ENCODE measurements around the gene CTLA4.

Gene CTLA4

GRCh38 chr2:203889542-203889941, 22.0 kb downstream of the CTLA4 start:
- Histone ChIP-seq H3K9me3 (ENCODE audit: control insufficient read depth, low read length) (no peaks in the 10 kb centered on the region), H3K4me3 (ENCODE audit: insufficient read depth, low read depth, low read length) (no peak overlapping the region), H3K4me1 (ENCODE audit: control insufficient read depth, insufficient read depth, low read length) (no peaks in the 10 kb centered on the region), H3K27me3 (ENCODE audit: control insufficient read depth, insufficient read depth, low read length, poor library complexity, severe bottlenecking) (no peaks in the 10 kb centered on the region), H3K36me3 (ENCODE audit: control insufficient read depth, insufficient read depth, low read length) (no peaks in the 10 kb centered on the region), H3K27ac (ENCODE audit: insufficient read depth, low read depth, low read length, poor library complexity, severe bottlenecking) (no peak overlapping the region)
- 93 to 100% methylated on average over 1 of the region's 1 CpG for WGBS, 2 experiments

DNA sequence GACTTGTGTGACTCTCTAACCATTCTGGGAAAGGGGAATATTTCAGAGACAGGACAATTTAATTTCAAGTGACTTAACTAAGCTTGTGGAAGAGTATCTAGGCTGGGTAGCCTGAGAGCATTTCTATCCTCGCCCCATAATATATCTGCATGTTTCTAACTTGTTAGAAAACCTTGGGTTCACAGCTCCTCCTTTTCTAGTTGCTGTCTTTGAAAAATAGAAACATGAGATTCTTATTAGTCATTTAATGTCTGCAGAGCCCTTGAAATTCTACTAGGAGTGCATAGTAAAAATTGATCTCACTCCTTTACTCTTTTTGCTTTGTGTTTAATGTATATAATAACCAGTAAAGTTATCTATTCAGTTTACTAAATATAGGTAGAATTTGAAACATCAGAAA, 22.4 kb downstream of the CTLA4 start:
- H3K27ac ChIP-seq (ENCODE audit: insufficient read depth, low read depth, low read length, poor library complexity, severe bottlenecking), result no peak overlapping the region
- no peaks in the 10 kb centered on the region for H3K4me1 ChIP-seq (ENCODE audit: control insufficient read depth, insufficient read depth, low read length)
- no peaks in the 10 kb centered on the region for H3K27me3 ChIP-seq (ENCODE audit: control insufficient read depth, insufficient read depth, low read length, poor library complexity, severe bottlenecking)
- H3K9me3 ChIP-seq (ENCODE audit: control insufficient read depth, low read length), result no peaks in the 10 kb centered on the region
- 78 to 90% methylated on average over 1 of the region's 1 CpG for WGBS, 2 experiments
- H3K36me3 ChIP-seq (ENCODE audit: control insufficient read depth, insufficient read depth, low read length), result no peaks in the 10 kb centered on the region
- no peak overlapping the region for H3K4me3 ChIP-seq (ENCODE audit: insufficient read depth, low read depth, low read length)

GRCh38 chr2:203890733-203891132, 23.2 kb downstream of the CTLA4 start:
- 91 to 93% methylated on average over 1 of the region's 1 CpG for WGBS, 2 experiments
- no peak overlapping the region for H3K4me3 ChIP-seq (ENCODE audit: insufficient read depth, low read depth, low read length)
- no peaks in the 10 kb centered on the region for H3K27me3 ChIP-seq (ENCODE audit: control insufficient read depth, insufficient read depth, low read length, poor library complexity, severe bottlenecking)
- H3K9me3 ChIP-seq (ENCODE audit: control insufficient read depth, low read length), result no peaks in the 10 kb centered on the region
- no peaks in the 10 kb centered on the region for H3K36me3 ChIP-seq (ENCODE audit: control insufficient read depth, insufficient read depth, low read length)
- no peaks in the 10 kb centered on the region for H3K4me1 ChIP-seq (ENCODE audit: control insufficient read depth, insufficient read depth, low read length)
- no peak overlapping the region for H3K27ac ChIP-seq (ENCODE audit: insufficient read depth, low read depth, low read length, poor library complexity, severe bottlenecking)

DNA sequence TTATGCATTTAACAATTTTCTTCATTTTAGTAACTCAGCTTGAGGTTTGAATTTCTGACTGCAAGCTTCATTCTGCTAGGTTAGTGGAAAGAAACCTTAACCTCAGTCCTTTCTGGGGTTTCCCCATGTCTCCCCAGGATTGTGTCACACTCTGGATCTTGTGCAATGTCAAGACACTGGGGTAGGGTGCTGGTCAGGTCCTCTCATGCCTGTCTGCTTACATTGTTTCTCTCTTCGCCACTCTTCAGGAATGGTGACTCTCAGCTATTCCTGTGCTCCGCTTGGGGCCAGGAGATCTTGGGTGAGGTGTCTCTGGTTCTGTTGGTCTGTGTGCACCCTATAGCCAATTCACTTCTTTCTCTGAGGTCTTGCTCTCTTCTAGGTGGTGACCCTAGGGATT, 23.9 kb downstream of the CTLA4 start:
- no peak overlapping the region for H3K4me3 ChIP-seq (ENCODE audit: insufficient read depth, low read depth, low read length)
- no peaks in the 10 kb centered on the region for H3K9me3 ChIP-seq (ENCODE audit: control insufficient read depth, low read length)
- 96 to 100% methylated on average over 2 of the region's 2 CpGs for WGBS, 2 experiments
- H3K36me3 ChIP-seq (ENCODE audit: control insufficient read depth, insufficient read depth, low read length), result no peaks in the 10 kb centered on the region
- no peaks in the 10 kb centered on the region for H3K27me3 ChIP-seq (ENCODE audit: control insufficient read depth, insufficient read depth, low read length, poor library complexity, severe bottlenecking)
- H3K4me1 ChIP-seq (ENCODE audit: control insufficient read depth, insufficient read depth, low read length), result no peaks in the 10 kb centered on the region
- H3K27ac ChIP-seq (ENCODE audit: insufficient read depth, low read depth, low read length, poor library complexity, severe bottlenecking), result no peak overlapping the region

- Histone ChIP-seq H3K4me3 (ENCODE audit: insufficient read depth, low read depth, low read length) (no peak overlapping the region), H3K36me3 (ENCODE audit: control insufficient read depth, insufficient read depth, low read length) (no peaks in the 10 kb centered on the region), H3K4me1 (ENCODE audit: control insufficient read depth, insufficient read depth, low read length) (no peaks in the 10 kb centered on the region), H3K27ac (ENCODE audit: insufficient read depth, low read depth, low read length, poor library complexity, severe bottlenecking) (no peak overlapping the region), H3K27me3 (ENCODE audit: control insufficient read depth, insufficient read depth, low read length, poor library complexity, severe bottlenecking) (no peaks in the 10 kb centered on the region), H3K9me3 (ENCODE audit: control insufficient read depth, low read length) (no peaks in the 10 kb centered on the region)
- WGBS, 2 experiments, result 91 to 94% methylated on average over 4 of the region's 4 CpGs
These were observed 24.6 kb downstream of the CTLA4 start for GRCh38 chr2:203892207-203892606.

- Histone ChIP-seq H3K9me3 (ENCODE audit: control insufficient read depth, low read length) (no peaks in the 10 kb centered on the region), H3K4me3 (ENCODE audit: insufficient read depth, low read depth, low read length) (no peak overlapping the region), H3K27me3 (ENCODE audit: control insufficient read depth, insufficient read depth, low read length, poor library complexity, severe bottlenecking) (no peaks in the 10 kb centered on the region), H3K4me1 (ENCODE audit: control insufficient read depth, insufficient read depth, low read length) (no peaks in the 10 kb centered on the region), H3K36me3 (ENCODE audit: control insufficient read depth, insufficient read depth, low read length) (no peaks in the 10 kb centered on the region), H3K27ac (ENCODE audit: insufficient read depth, low read depth, low read length, poor library complexity, severe bottlenecking) (no peak overlapping the region)
These were observed 25.8 kb downstream of the CTLA4 start for GRCh38 chr2:203893401-203893800.

DNA sequence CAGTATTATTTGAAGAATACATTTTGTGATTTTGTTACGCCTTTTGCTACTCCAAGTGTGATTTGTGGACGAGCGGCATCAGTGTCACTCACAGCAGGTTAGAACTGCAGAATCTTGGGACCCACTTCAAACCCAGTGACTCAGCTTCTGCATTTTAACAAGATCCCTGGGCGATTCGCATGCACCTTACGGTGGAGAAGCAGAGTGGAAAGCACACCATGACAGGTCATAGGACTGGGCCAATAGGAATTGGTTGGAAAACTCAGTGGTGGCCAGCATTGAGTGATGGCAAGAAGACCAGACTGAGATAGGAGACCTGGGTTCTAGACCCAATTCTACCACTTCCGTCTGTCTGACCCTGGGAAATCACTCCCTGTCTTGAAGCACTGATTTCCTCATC, 26.3 kb downstream of the CTLA4 start:
- WGBS, 2 experiments, result 94 to 96% methylated on average over 7 of the region's 7 CpGs
- H3K4me1 ChIP-seq (ENCODE audit: control insufficient read depth, insufficient read depth, low read length), result no peaks in the 10 kb centered on the region
- no peaks in the 10 kb centered on the region for H3K36me3 ChIP-seq (ENCODE audit: control insufficient read depth, insufficient read depth, low read length)
- no peaks in the 10 kb centered on the region for H3K27me3 ChIP-seq (ENCODE audit: control insufficient read depth, insufficient read depth, low read length, poor library complexity, severe bottlenecking)
- no peak overlapping the region for H3K27ac ChIP-seq (ENCODE audit: insufficient read depth, low read depth, low read length, poor library complexity, severe bottlenecking)
- no peaks in the 10 kb centered on the region for H3K9me3 ChIP-seq (ENCODE audit: control insufficient read depth, low read length)
- H3K4me3 ChIP-seq (ENCODE audit: insufficient read depth, low read depth, low read length), result no peak overlapping the region

DNA sequence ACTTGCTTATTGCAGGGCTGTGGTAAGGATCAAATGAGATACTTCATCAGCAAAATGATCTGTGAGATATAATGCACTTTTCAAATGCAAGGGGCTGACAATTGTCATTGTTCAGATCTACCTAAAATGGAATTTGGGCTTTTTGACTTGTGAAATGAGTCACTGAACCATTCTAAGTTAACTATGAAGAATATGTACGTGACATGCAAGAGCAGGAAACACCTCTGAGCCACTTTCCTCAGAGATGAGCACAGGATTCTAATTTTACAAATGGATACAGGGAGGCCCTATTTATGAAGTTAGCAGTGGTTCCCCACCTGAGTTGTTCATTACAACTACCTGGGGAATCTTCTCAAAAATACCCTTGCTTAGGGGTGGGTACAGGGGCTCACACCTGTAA, 26.7 kb downstream of the CTLA4 start:
- no peak overlapping the region for H3K4me3 ChIP-seq (ENCODE audit: insufficient read depth, low read depth, low read length)
- no peaks in the 10 kb centered on the region for H3K36me3 ChIP-seq (ENCODE audit: control insufficient read depth, insufficient read depth, low read length)
- no peaks in the 10 kb centered on the region for H3K27me3 ChIP-seq (ENCODE audit: control insufficient read depth, insufficient read depth, low read length, poor library complexity, severe bottlenecking)
- 88 to 96% methylated on average over 1 of the region's 1 CpG for WGBS, 2 experiments
- H3K9me3 ChIP-seq (ENCODE audit: control insufficient read depth, low read length), result no peaks in the 10 kb centered on the region
- H3K4me1 ChIP-seq (ENCODE audit: control insufficient read depth, insufficient read depth, low read length), result no peaks in the 10 kb centered on the region
- H3K27ac ChIP-seq (ENCODE audit: insufficient read depth, low read depth, low read length, poor library complexity, severe bottlenecking), result no peak overlapping the region

DNA sequence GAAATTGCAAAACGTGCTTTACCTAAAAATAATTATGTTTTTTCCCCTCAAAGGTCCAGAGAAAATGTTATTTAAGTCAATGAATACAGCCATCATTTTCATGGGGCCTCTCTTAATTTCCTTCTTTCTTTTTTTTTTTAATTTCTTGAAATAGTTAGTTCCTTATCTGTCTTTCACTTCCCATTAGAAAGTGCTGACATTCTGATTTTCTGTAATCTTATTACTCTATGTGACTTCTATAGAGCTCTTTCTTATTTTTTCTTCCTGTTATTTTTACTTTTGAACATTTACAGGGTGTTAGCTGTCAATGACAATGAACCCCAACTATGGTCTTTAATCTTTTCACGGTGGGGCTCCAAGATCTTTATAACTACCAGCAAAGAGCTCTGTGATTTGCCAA, 30.0 kb downstream of the CTLA4 start:
- Histone ChIP-seq H3K27me3 (ENCODE audit: control insufficient read depth, insufficient read depth, low read length, poor library complexity, severe bottlenecking) (no peaks in the 10 kb centered on the region), H3K36me3 (ENCODE audit: control insufficient read depth, insufficient read depth, low read length) (no peaks in the 10 kb centered on the region), H3K4me1 (ENCODE audit: control insufficient read depth, insufficient read depth, low read length) (no peaks in the 10 kb centered on the region), H3K9me3 (ENCODE audit: control insufficient read depth, low read length) (no peaks in the 10 kb centered on the region), H3K27ac (ENCODE audit: insufficient read depth, low read depth, low read length, poor library complexity, severe bottlenecking) (no peak overlapping the region), H3K4me3 (ENCODE audit: insufficient read depth, low read depth, low read length) (no peak overlapping the region)
- WGBS, 2 experiments, result 84 to 86% methylated on average over 2 of the region's 2 CpGs

GRCh38 chr2:203898657-203899056, 31.1 kb downstream of the CTLA4 start:
- H3K9me3 ChIP-seq (ENCODE audit: control insufficient read depth, low read length), result no peaks in the 10 kb centered on the region
- no peaks in the 10 kb centered on the region for H3K36me3 ChIP-seq (ENCODE audit: control insufficient read depth, insufficient read depth, low read length)
- H3K27me3 ChIP-seq (ENCODE audit: control insufficient read depth, insufficient read depth, low read length, poor library complexity, severe bottlenecking), result no peaks in the 10 kb centered on the region
- no peak overlapping the region for H3K27ac ChIP-seq (ENCODE audit: insufficient read depth, low read depth, low read length, poor library complexity, severe bottlenecking)
- WGBS, 2 experiments, result 83 to 88% methylated on average over 1 to 2 of the region's 2 CpGs
- no peaks in the 10 kb centered on the region for H3K4me1 ChIP-seq (ENCODE audit: control insufficient read depth, insufficient read depth, low read length)
- no peak overlapping the region for H3K4me3 ChIP-seq (ENCODE audit: insufficient read depth, low read depth, low read length)

GRCh38 chr2:203900253-203900652, 32.7 kb downstream of the CTLA4 start:
- Histone ChIP-seq H3K27me3 (ENCODE audit: control insufficient read depth, insufficient read depth, low read length, poor library complexity, severe bottlenecking) (no peaks in the 10 kb centered on the region), H3K27ac (ENCODE audit: insufficient read depth, low read depth, low read length, poor library complexity, severe bottlenecking) (no peak overlapping the region), H3K4me3 (ENCODE audit: insufficient read depth, low read depth, low read length) (no peak overlapping the region), H3K36me3 (ENCODE audit: control insufficient read depth, insufficient read depth, low read length) (no peaks in the 10 kb centered on the region), H3K4me1 (ENCODE audit: control insufficient read depth, insufficient read depth, low read length) (no peaks in the 10 kb centered on the region), H3K9me3 (ENCODE audit: control insufficient read depth, low read length) (no peaks in the 10 kb centered on the region)
- 96 to 100% methylated on average over 2 of the region's 2 CpGs for WGBS, 2 experiments
